ENCODE measurements around the gene NPM3.

DNA sequence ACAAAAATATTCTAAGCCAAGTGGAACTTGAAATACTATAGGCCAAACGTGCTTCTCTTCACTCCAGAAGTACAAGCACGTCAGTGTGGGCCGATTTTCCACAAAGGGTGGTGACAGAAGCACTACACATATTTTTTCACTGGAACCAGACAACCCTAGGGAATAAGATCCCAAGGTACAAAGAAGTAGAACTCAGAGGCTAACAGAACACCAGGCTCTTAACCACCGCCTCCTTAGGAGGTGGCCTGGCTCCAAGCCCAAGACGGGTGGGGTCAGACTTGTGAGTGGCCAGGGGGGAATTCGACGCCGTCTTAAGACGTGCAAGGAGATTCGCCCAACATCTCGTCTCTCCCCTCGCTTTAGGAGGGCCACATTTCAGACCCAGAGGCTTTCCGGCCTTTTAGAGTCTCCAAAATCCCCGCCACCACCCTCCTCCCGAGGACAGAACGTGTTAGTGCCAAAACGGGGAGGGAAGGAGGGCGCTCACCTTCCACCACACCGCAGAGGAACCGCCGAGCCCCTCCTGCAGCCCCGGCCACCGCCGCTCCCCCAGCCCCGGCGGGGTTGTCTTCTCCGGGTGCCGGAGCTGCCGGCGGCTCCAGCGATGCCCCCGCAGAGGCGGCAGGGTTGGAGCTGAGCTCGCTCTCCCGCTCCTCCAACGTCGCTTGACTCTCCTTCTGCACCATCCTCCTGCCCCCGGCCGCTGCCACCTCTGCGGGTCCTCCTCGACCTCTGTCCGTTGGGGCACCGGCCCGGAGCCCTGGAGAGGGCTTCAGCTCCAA, 34.3 kb upstream of the NPM3 start:
- TF ChIP-seq, protein P1, sequence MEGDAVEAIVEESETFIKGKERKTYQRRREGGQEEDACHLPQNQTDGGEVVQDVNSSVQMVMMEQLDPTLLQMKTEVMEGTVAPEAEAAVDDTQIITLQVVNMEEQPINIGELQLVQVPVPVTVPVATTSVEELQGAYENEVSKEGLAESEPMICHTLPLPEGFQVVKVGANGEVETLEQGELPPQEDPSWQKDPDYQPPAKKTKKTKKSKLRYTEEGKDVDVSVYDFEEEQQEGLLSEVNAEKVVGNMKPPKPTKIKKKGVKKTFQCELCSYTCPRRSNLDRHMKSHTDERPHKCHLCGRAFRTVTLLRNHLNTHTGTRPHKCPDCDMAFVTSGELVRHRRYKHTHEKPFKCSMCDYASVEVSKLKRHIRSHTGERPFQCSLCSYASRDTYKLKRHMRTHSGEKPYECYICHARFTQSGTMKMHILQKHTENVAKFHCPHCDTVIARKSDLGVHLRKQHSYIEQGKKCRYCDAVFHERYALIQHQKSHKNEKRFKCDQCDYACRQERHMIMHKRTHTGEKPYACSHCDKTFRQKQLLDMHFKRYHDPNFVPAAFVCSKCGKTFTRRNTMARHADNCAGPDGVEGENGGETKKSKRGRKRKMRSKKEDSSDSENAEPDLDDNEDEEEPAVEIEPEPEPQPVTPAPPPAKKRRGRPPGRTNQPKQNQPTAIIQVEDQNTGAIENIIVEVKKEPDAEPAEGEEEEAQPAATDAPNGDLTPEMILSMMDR (conservative IDR thresholded peaks at IDR 0.05 in 1 of 2, IDR thresholded peaks at IDR 0.05 in 1 of 2; ENCODE audit: extremely low read depth in 1 of 2, insufficient read depth in 1 of 2, low read depth in 1 of 2, low read length in 2 of 2), result no peak
- TF ChIP-seq EZH2 (IDR thresholded peaks at IDR 0.05; ENCODE audit: borderline replicate concordance, low read length), result no peak
